Tibial artery (tissue), 4 donors: Measurements from ENCODE around the gene RGS1.

Experiments used
- DNase-seq, 2 donors: peaks; one replicate each; pipeline ENCODE4 v3.0.0-alpha.2; 2019
- H3K27ac ChIP-seq, 2 donors: fragments of 200-600 bp; sonication (generic) in 1 of 2; 1 replicate in 1 of 2; 2 replicates in 1 of 2; pipeline ENCODE4 v1.5.1; 2018 to 2019; ENCODE audit warnings: mild to moderate bottlenecking in 1 of 2
- H3K27me3 ChIP-seq, 2 donors: fragments of 200-600 bp; sonication (generic) in 1 of 2; one replicate each; pipeline versions ENCODE4 v1.5.1 to v1.6.0; 2016 to 2019
- H3K36me3 ChIP-seq, 3 donors: fragments of 200-600 bp; sonication (generic) in 2 of 3; one replicate each; pipeline ENCODE4 v1.5.1; 2016 to 2019; ENCODE audit warnings: mild to moderate bottlenecking in 2 of 3
- H3K4me1 ChIP-seq, 4 donors: fragments of 200-600 bp; sonication (generic) in 2 of 4; 1 replicate in 3 of 4; 2 replicates in 1 of 4; pipeline ENCODE4 v1.5.1; 2016 to 2019
- H3K4me3 ChIP-seq, 2 donors: fragments of 200-600 bp; sonication (generic) in 1 of 2; 1 replicate in 1 of 2; 2 replicates in 1 of 2; pipeline ENCODE4 v1.5.1; 2018 to 2019; ENCODE audit warnings: mild to moderate bottlenecking in 2 of 2
- H3K9me3 ChIP-seq, 3 donors: fragments of 200-600 bp; sonication (generic) in 1 of 3; one replicate each; pipeline ENCODE4 v1.5.1; 2016 to 2019
- CTCF ChIP-seq, 2 experiments: fragments of 200-600 bp in 1 of 2; fragments of 450-650 bp in 1 of 2; IDR thresholded peaks; one replicate each; pipeline ENCODE4 v1.5.1; 2017 to 2019; ENCODE audit warnings: antibody characterized with exemption in 2 of 2, mild to moderate bottlenecking in 1 of 2, moderate library complexity in 1 of 2
- intact Hi-C: fragments of 100-400 bp; cut with DNase I; formaldehyde crosslinking; loops from one replicate; pipeline ENCODE4 v1.15.0; 2023; ENCODE audit warnings: low total_unique reads

Gene RGS1

DNA sequence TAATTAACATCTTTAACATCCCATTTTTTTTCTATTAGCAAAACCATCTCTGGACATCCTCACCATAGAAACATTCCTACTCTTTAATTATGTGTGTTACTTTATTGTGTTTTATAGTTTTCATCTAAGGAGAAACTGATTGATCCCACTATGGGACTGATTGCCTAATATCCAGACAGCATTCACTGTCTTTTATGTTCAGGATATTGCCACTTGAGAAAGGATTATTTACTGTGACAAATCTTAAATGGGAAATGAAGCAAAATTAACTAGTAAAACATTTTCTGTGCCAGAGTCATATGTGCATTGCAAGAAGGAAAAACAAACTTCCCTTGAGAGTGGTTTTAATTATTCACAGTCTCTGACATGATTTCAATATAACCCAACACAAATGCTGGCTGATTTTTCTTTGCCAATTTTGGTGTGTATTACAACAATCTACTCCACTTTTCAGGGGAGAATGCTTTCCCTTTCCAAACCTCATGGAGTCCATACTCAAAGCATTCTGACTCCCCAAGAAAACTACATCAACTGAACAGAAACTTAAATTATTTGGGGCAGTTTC lies 44.6 kb downstream of the RGS1 start:
- no peak for TF ChIP-seq CTCF (IDR thresholded peaks at IDR 0.05)
- Histone ChIP-seq H3K36me3 (no peaks in the 10 kb centered on the region), H3K27me3 (no peaks in the 10 kb centered on the region), H3K4me1 (no peaks in the 10 kb centered on the region), H3K9me3 (no peaks in the 10 kb centered on the region), H3K4me3 (no peak overlapping the region), H3K27ac (no peak overlapping the region)
- DNase-seq, result no peak
- intact Hi-C loops, result no loop called here

- H3K27ac ChIP-seq, result no peak overlapping the region
- H3K4me1 ChIP-seq, result peaks cover 0 to 36% (median 21%) of the 10 kb centered on the region in 4 donors
- DNase-seq, result no peak
- intact Hi-C loops, result no loop called here
- H3K4me3 ChIP-seq, result no peak overlapping the region
- no peak for TF ChIP-seq CTCF (IDR thresholded peaks at IDR 0.05)
- no peaks in the 10 kb centered on the region for H3K36me3 ChIP-seq
- no peaks in the 10 kb centered on the region for H3K27me3 ChIP-seq
- no peaks in the 10 kb centered on the region for H3K9me3 ChIP-seq
Measured at GRCh38 chr1:192626366-192627179, 51.0 kb downstream of the RGS1 start.

GRCh38 chr1:192627901-192628300 lies 52.3 kb downstream of the RGS1 start:
- no peak for TF ChIP-seq CTCF (IDR thresholded peaks at IDR 0.05)
- Histone ChIP-seq H3K36me3 (no peaks in the 10 kb centered on the region), H3K9me3 (no peaks in the 10 kb centered on the region), H3K4me1 (peaks cover 0 to 36% (median 21%) of the 10 kb centered on the region in 4 donors), H3K27me3 (no peaks in the 10 kb centered on the region), H3K27ac (no peak overlapping the region), H3K4me3 (no peak overlapping the region)
- no peak for DNase-seq
- intact Hi-C loops, result no loop called here

- Histone ChIP-seq H3K4me3 (no peak overlapping the region), H3K9me3 (no peaks in the 10 kb centered on the region), H3K36me3 (no peaks in the 10 kb centered on the region), H3K27me3 (no peaks in the 10 kb centered on the region), H3K27ac (no peak overlapping the region), H3K4me1 (peaks cover 0 to 36% (median 21%) of the 10 kb centered on the region in 4 donors)
- DNase-seq, result no peak
- TF ChIP-seq CTCF (IDR thresholded peaks at IDR 0.05), result no peak
- intact Hi-C loops, result no loop called here
Measured at GRCh38 chr1:192628396-192629057, 53.0 kb downstream of the RGS1 start.

DNA sequence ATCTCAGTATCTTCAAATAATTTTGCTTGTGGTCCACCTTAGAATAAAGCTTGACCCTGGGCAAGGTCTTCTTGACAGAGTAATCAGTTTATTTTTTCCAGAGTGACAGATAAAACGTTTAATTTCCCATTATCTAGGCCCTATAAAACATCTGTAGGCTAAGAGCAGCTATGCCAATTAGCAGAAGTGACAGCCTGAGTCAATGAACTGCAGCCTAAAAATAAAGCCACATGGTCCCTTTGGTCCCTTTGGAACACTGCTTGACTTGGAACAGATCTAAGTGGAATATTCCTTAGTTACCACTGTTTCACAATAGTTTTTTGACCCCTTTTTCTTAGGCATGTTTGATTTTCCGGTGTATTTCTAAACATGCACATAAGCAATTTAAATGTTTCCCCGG lies 54.0 kb downstream of the RGS1 start:
- intact Hi-C loops, result no loop called here
- Histone ChIP-seq H3K27me3 (no peaks in the 10 kb centered on the region), H3K36me3 (no peaks in the 10 kb centered on the region), H3K4me1 (peaks cover 0 to 36% (median 21%) of the 10 kb centered on the region in 4 donors), H3K9me3 (no peaks in the 10 kb centered on the region), H3K4me3 (no peak overlapping the region), H3K27ac (no peak overlapping the region)
- no peak for DNase-seq
- no peak for TF ChIP-seq CTCF (IDR thresholded peaks at IDR 0.05)
